ENCODE data around the gene MAN1B1. TPM values are rescaled to one million over a fixed set of nuclear protein-coding genes. Genes with fewer than 3 reads are reported as not detected.
A peak's percentile ranks its signal among the peaks of the same experiment; 100 is the strongest.

Gene MAN1B1
- total and polyA plus RNA-seq, 4 donors = 19.9 to 31.8 (median 26.5) TPM

DNA sequence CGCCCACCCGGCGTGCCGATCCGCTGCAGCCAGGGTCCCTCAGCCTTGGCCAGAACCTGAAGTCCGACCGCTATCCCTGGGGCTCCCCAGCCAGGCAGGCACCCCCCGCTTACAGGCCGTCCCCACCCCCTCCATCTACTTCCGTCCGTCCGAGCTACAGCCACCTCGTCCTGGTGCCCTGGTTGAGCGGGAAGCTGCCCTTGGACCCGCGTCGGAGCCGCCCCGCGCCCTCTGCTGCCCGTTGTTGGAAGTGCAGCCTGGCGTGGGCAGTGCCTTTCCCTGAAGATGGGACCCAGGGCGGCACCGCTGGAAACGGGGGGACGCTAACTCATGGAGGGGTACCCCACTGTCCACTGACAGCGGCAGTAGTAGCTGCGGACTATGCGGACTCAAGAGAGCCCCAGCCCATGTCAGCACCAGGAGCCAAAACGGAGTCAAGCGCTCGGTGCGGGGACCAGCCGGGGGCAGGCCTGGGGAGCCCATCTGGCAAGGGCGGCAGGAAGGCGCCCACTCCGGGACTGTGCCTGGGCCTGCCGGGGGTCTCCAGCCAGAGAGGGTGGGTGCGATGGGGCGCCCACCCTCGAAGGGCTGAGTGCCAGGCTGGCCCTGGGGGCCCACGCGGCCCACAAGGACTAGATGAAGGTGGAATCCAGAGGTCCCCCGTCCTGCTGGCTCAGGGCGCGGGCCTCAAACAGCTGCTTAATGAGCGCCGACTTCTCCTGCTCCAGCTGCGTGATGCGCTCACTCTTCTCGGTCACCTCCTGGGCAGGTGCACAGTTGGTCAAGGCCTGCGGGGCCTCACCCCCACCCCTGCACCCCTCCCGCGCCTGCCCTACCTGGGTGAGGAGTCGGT, 22.5 kb upstream of the MAN1B1 start:
- 45% methylated on average over 55 of the region's 55 CpGs for WGBS
- TF ChIP-seq, protein P1, sequence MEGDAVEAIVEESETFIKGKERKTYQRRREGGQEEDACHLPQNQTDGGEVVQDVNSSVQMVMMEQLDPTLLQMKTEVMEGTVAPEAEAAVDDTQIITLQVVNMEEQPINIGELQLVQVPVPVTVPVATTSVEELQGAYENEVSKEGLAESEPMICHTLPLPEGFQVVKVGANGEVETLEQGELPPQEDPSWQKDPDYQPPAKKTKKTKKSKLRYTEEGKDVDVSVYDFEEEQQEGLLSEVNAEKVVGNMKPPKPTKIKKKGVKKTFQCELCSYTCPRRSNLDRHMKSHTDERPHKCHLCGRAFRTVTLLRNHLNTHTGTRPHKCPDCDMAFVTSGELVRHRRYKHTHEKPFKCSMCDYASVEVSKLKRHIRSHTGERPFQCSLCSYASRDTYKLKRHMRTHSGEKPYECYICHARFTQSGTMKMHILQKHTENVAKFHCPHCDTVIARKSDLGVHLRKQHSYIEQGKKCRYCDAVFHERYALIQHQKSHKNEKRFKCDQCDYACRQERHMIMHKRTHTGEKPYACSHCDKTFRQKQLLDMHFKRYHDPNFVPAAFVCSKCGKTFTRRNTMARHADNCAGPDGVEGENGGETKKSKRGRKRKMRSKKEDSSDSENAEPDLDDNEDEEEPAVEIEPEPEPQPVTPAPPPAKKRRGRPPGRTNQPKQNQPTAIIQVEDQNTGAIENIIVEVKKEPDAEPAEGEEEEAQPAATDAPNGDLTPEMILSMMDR (IDR thresholded peaks at IDR 0.05; ENCODE audit: low read depth, low read length, missing input control) = peak; percentile 94
- TF ChIP-seq FOXA2 (IDR thresholded peaks at IDR 0.05) (no peak), YY1 (IDR thresholded peaks at IDR 0.05) (no peak), RAD21 (IDR thresholded peaks at IDR 0.05) (peak; percentile 75 to 92), HNF4A (conservative IDR thresholded peaks at IDR 0.05) (peak in 1 of 2 donors; percentile 24)
- H3K4me3 ChIP-seq (ENCODE audit: low read depth in 1 of 3, low read length in 3 of 3) = no peak overlapping the region
- H3K27me3 ChIP-seq (ENCODE audit: control insufficient read depth in 4 of 4, insufficient read depth in 4 of 4, low read length in 3 of 4) = peaks cover 0 to 10% (median 0%) of the 10 kb centered on the region in 4 donors
- H3K9ac ChIP-seq (ENCODE audit: low read depth in 1 of 2, low read length in 2 of 2) = no peak overlapping the region
- no peaks in the 10 kb centered on the region for H3K9me3 ChIP-seq (ENCODE audit: control insufficient read depth in 4 of 4, low read length in 3 of 4)
- H3K4me1 ChIP-seq (ENCODE audit: control insufficient read depth in 4 of 4, insufficient read depth in 4 of 4, low read length in 3 of 4) = peaks cover 0 to 6% (median 0%) of the 10 kb centered on the region in 4 donors
- peak; percentile 85 for DNase-seq (ENCODE audit: low spot score)
- H3K27ac ChIP-seq (ENCODE audit: low read depth in 1 of 2, low read length in 2 of 2) = no peak overlapping the region
- H3K36me3 ChIP-seq (ENCODE audit: control insufficient read depth in 4 of 4, insufficient read depth in 3 of 4, low read depth in 1 of 4, low read length in 3 of 4) = no peaks in the 10 kb centered on the region

DNA sequence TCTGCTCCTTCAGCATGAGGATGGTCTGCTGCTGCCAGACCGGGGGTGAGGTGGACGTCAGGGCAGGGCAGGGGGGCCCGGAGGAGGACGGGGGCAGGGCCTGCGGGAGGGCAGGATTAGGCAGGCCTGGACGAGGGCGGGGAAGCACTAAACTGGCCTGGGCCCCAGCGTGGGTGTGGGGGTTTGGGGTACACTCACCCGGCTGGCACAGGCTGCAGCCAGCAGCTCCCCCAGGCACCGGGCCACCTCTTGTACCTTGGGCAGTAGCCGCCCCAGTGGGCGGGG, 22.0 kb upstream of the MAN1B1 start:
- no peak overlapping the region for H3K27ac ChIP-seq (ENCODE audit: low read depth in 1 of 2, low read length in 2 of 2)
- WGBS = 73% methylated on average over 12 of the region's 12 CpGs
- TF ChIP-seq, protein P2, sequence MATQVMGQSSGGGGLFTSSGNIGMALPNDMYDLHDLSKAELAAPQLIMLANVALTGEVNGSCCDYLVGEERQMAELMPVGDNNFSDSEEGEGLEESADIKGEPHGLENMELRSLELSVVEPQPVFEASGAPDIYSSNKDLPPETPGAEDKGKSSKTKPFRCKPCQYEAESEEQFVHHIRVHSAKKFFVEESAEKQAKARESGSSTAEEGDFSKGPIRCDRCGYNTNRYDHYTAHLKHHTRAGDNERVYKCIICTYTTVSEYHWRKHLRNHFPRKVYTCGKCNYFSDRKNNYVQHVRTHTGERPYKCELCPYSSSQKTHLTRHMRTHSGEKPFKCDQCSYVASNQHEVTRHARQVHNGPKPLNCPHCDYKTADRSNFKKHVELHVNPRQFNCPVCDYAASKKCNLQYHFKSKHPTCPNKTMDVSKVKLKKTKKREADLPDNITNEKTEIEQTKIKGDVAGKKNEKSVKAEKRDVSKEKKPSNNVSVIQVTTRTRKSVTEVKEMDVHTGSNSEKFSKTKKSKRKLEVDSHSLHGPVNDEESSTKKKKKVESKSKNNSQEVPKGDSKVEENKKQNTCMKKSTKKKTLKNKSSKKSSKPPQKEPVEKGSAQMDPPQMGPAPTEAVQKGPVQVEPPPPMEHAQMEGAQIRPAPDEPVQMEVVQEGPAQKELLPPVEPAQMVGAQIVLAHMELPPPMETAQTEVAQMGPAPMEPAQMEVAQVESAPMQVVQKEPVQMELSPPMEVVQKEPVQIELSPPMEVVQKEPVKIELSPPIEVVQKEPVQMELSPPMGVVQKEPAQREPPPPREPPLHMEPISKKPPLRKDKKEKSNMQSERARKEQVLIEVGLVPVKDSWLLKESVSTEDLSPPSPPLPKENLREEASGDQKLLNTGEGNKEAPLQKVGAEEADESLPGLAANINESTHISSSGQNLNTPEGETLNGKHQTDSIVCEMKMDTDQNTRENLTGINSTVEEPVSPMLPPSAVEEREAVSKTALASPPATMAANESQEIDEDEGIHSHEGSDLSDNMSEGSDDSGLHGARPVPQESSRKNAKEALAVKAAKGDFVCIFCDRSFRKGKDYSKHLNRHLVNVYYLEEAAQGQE (IDR thresholded peaks at IDR 0.05) = no peak
- TF ChIP-seq, protein P3, sequence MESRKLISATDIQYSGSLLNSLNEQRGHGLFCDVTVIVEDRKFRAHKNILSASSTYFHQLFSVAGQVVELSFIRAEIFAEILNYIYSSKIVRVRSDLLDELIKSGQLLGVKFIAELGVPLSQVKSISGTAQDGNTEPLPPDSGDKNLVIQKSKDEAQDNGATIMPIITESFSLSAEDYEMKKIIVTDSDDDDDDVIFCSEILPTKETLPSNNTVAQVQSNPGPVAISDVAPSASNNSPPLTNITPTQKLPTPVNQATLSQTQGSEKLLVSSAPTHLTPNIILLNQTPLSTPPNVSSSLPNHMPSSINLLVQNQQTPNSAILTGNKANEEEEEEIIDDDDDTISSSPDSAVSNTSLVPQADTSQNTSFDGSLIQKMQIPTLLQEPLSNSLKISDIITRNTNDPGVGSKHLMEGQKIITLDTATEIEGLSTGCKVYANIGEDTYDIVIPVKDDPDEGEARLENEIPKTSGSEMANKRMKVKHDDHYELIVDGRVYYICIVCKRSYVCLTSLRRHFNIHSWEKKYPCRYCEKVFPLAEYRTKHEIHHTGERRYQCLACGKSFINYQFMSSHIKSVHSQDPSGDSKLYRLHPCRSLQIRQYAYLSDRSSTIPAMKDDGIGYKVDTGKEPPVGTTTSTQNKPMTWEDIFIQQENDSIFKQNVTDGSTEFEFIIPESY (IDR thresholded peaks at IDR 0.05) = no peak
- TF ChIP-seq RXRA (IDR thresholded peaks at IDR 0.05) (no peak), NR2F2 (IDR thresholded peaks at IDR 0.05) (no peak), RAD21 (IDR thresholded peaks at IDR 0.05) (no peak), GABPA (IDR thresholded peaks at IDR 0.05 in 1 of 2, conservative IDR thresholded peaks at IDR 0.05 in 1 of 2) (no peak), JUND (IDR thresholded peaks at IDR 0.05) (no peak)
- DNase-seq (ENCODE audit: low spot score) = no peak
- peaks cover 0 to 13% (median 1%) of the 10 kb centered on the region in 4 donors for H3K27me3 ChIP-seq (ENCODE audit: control insufficient read depth in 4 of 4, insufficient read depth in 4 of 4, low read length in 3 of 4)
- no peak overlapping the region for H3K9ac ChIP-seq (ENCODE audit: low read depth in 1 of 2, low read length in 2 of 2)
- no peaks in the 10 kb centered on the region for H3K9me3 ChIP-seq (ENCODE audit: control insufficient read depth in 4 of 4, low read length in 3 of 4)
- peaks cover 0 to 7% (median under 1%) of the 10 kb centered on the region in 4 donors for H3K4me1 ChIP-seq (ENCODE audit: control insufficient read depth in 4 of 4, insufficient read depth in 4 of 4, low read length in 3 of 4)
- H3K4me3 ChIP-seq (ENCODE audit: low read depth in 1 of 3, low read length in 3 of 3) = no peak overlapping the region
- no peaks in the 10 kb centered on the region for H3K36me3 ChIP-seq (ENCODE audit: control insufficient read depth in 4 of 4, insufficient read depth in 3 of 4, low read depth in 1 of 4, low read length in 3 of 4)
